DND-41 (cell line): Measurements from ENCODE around the gene CHMP2B.

Experiments used
- ATAC-seq: fragments of 200-7000 bp; cut with Tn5 transposase; 3 replicates; pipeline ENCODE4 v1.9.1; 2021; ENCODE audit warnings: low read depth; ENCODE audit not compliant: insufficient read depth
- DNase-seq: peaks from one replicate; pipeline ENCODE4 v3.0.0-alpha.2; 2020
- H2AFZ ChIP-seq: 2 replicates; pipeline ENCODE4 v1.6.0; 2012; ENCODE audit warnings: low read depth, low read length
- H3K27ac ChIP-seq: 2 replicates; pipeline ENCODE4 v1.5.1; 2012; ENCODE audit warnings: low read length, inconsistent platforms
- H3K27me3 ChIP-seq: fragments of 200-600 bp; sonication (generic); 2 replicates; pipeline ENCODE4 v1.6.0; 2012; ENCODE audit warnings: low read length, mild to moderate bottlenecking, inconsistent platforms; ENCODE audit not compliant: insufficient read depth, poor library complexity
- H3K36me3 ChIP-seq: 2 replicates; pipeline ENCODE4 v1.5.1; 2012; ENCODE audit warnings: low read length, inconsistent platforms; ENCODE audit not compliant: insufficient read depth
- H3K4me1 ChIP-seq: 2 replicates; pipeline ENCODE4 v1.5.1; 2012; ENCODE audit warnings: mild to moderate bottlenecking, low read length; ENCODE audit not compliant: insufficient read depth
- H3K4me2 ChIP-seq: 2 replicates; pipeline ENCODE4 v1.6.0; 2012; ENCODE audit warnings: mild to moderate bottlenecking, moderate library complexity, low read length, inconsistent platforms; ENCODE audit not compliant: insufficient read depth
- H3K4me3 ChIP-seq, 2 experiments: fragments of 200-600 bp in 1 of 2; shearing (Covaris generic) in 1 of 2; 2 replicates each; pipeline ENCODE4 v1.5.1; 2012 to 2016; ENCODE audit warnings: inconsistent platforms in 2 of 2, low read length in 2 of 2, mild to moderate bottlenecking in 2 of 2, low read depth in 1 of 2, moderate library complexity in 1 of 2
- H3K79me2 ChIP-seq: 2 replicates; pipeline ENCODE4 v1.6.0; 2012; ENCODE audit warnings: low read length, inconsistent platforms; ENCODE audit not compliant: insufficient read depth
- H3K9ac ChIP-seq: 2 replicates; pipeline ENCODE4 v1.6.0; 2012; ENCODE audit warnings: low read depth, mild to moderate bottlenecking, inconsistent platforms, low read length, moderate library complexity
- H3K9me3 ChIP-seq: 2 replicates; pipeline ENCODE4 v1.5.1; 2012; ENCODE audit warnings: low read length, moderate library complexity, mild to moderate bottlenecking, inconsistent platforms; ENCODE audit not compliant: insufficient read depth, severe bottlenecking
- H4K20me1 ChIP-seq: 2 replicates; pipeline ENCODE4 v1.6.0; 2012; ENCODE audit warnings: low read length; ENCODE audit not compliant: insufficient read depth
- EZH2 ChIP-seq: IDR thresholded peaks from 3 replicates; pipeline ENCODE4 v1.6.1; 2012; ENCODE audit warnings: borderline replicate concordance, low read depth, mild to moderate bottlenecking, moderate library complexity, low read length, inconsistent platforms; ENCODE audit not compliant: severe bottlenecking
- TF ChIP-seq, protein P1 (sequence below): IDR thresholded peaks from 2 replicates; pipeline ENCODE4 v1.5.1; 2012; ENCODE audit warnings: borderline replicate concordance, low read length, moderate library complexity, mild to moderate bottlenecking; ENCODE audit not compliant: poor library complexity, severe bottlenecking; ENCODE audit errors: extremely low read depth

Gene CHMP2B

DNA sequence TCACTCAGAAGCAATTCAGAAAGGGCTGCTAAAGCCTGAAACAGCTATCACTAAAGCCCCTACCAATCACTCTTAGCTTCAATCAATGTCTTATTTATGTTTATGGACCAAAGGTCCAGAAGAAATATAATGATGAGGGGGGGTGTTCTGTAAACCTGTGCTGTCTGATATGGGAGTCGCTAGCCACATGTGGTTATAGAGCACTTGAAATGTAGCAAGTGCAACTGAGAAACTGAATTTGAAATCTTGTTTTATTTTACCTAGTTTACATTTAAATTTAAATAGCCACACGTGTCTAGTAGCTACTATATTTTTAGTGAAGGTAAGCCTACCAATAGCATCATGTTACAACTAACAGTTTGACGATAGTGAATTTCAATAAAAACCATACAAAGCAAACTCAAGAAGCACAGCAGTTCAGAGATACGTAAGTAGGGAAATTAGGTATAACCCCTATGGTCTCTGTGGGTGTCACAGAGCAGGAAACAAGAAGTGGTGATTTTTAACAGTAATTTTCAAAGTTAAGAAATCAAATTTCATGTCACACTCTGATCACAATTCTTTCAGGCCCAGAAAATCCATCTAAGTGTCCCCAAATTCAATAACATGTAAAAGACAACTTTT is 45.7 kb downstream of the CHMP2B start:
- Histone ChIP-seq H3K9me3 (no peaks in the 10 kb centered on the region), H3K9ac (no peak overlapping the region), H3K4me1 (peaks cover 40% of the 10 kb centered on the region), H4K20me1 (no peaks in the 10 kb centered on the region), H3K4me2 (no peak overlapping the region), H3K4me3 (no peak overlapping the region), H3K79me2 (no peaks in the 10 kb centered on the region), H2AFZ (no peak overlapping the region), H3K27me3 (no peaks in the 10 kb centered on the region), H3K36me3 (no peaks in the 10 kb centered on the region), H3K27ac (no peak overlapping the region)
- TF ChIP-seq EZH2 = no peak
- TF ChIP-seq, protein P1, sequence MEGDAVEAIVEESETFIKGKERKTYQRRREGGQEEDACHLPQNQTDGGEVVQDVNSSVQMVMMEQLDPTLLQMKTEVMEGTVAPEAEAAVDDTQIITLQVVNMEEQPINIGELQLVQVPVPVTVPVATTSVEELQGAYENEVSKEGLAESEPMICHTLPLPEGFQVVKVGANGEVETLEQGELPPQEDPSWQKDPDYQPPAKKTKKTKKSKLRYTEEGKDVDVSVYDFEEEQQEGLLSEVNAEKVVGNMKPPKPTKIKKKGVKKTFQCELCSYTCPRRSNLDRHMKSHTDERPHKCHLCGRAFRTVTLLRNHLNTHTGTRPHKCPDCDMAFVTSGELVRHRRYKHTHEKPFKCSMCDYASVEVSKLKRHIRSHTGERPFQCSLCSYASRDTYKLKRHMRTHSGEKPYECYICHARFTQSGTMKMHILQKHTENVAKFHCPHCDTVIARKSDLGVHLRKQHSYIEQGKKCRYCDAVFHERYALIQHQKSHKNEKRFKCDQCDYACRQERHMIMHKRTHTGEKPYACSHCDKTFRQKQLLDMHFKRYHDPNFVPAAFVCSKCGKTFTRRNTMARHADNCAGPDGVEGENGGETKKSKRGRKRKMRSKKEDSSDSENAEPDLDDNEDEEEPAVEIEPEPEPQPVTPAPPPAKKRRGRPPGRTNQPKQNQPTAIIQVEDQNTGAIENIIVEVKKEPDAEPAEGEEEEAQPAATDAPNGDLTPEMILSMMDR = no peak
- no peak for DNase-seq
- no peak for ATAC-seq

- Histone ChIP-seq H3K4me1 (peaks cover 4% of the 10 kb centered on the region), H3K27me3 (no peaks in the 10 kb centered on the region), H3K4me2 (no peak within 1 kb of the TSS), H3K79me2 (no peaks in the 10 kb centered on the region), H3K27ac (no peak within 1 kb of the TSS), H2AFZ (no peak within 1 kb of the TSS), H3K9me3 (no peaks in the 10 kb centered on the region), H3K4me3 (no peak within 1 kb of the TSS), H3K36me3 (no peaks in the 10 kb centered on the region), H3K9ac (no peak within 1 kb of the TSS), H4K20me1 (no peaks in the 10 kb centered on the region)
- TF ChIP-seq EZH2 = no peak
- TF ChIP-seq, protein P1 = no peak
- ATAC-seq (no peak), DNase-seq (no peak)
These were observed 49.4 kb downstream of the CHMP2B start, which contains the start of gene POU1F1 for GRCh38 chr3:87276484-87276883. TSS of gene POU1F1 (minus strand) at chr3:87276584. CDS start at chr3:87276462, 122 bp downstream.

DNA sequence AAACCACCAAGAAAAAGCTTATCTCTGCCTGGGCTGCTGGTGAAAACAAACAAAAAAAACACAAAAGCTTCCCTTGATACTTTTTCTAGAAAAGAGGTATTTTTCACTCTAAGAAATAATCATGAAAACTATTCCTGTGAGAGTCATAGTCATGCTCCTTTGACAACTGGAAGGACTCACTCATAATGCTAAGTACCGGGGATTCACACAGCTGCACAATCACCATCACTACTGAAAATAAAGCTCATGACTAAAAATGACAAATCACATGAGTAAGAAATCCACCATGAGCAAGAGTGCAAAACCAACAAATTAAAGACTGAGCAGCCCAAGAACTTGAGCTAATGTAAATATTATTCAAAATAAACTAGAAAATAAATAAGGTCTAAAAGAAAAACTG is 59.9 kb downstream of the CHMP2B start:
- no peak for ATAC-seq
- no peak overlapping the region for H2AFZ ChIP-seq
- no peak for TF ChIP-seq EZH2
- TF ChIP-seq, protein P1 = no peak

More for the DNA sequence above, 59.9 kb downstream of the CHMP2B start:
- Histone ChIP-seq H3K4me3 (no peak overlapping the region), H3K4me1 (no peaks in the 10 kb centered on the region), H3K9ac (no peak overlapping the region), H3K4me2 (no peak overlapping the region), H3K27ac (no peak overlapping the region), H3K27me3 (no peaks in the 10 kb centered on the region), H3K9me3 (no peaks in the 10 kb centered on the region), H3K79me2 (no peaks in the 10 kb centered on the region), H4K20me1 (no peaks in the 10 kb centered on the region), H3K36me3 (no peaks in the 10 kb centered on the region)
- no peak for DNase-seq
